ENCODE results near the gene LPCAT2.

DNA sequence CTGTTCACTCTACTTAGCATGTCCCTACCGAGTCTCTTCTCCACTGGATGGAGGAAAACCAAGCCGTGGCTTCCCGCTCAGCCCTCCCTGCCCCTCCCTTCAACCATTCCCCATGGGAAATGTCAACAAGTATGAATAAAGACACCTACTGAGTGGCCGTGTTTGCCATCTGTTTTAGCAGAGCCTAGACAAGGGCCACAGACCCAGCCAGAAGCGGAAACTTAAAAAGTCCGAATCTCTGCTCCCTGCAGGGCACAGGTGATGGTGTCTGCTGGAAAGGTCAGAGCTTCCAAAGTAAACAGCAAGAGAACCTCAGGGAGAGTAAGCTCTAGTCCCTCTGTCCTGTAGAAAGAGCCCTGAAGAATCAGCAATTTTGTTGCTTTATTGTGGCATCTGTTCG is 2.8 kb upstream of the LPCAT2 start:
- TF ChIP-seq, protein P1, sequence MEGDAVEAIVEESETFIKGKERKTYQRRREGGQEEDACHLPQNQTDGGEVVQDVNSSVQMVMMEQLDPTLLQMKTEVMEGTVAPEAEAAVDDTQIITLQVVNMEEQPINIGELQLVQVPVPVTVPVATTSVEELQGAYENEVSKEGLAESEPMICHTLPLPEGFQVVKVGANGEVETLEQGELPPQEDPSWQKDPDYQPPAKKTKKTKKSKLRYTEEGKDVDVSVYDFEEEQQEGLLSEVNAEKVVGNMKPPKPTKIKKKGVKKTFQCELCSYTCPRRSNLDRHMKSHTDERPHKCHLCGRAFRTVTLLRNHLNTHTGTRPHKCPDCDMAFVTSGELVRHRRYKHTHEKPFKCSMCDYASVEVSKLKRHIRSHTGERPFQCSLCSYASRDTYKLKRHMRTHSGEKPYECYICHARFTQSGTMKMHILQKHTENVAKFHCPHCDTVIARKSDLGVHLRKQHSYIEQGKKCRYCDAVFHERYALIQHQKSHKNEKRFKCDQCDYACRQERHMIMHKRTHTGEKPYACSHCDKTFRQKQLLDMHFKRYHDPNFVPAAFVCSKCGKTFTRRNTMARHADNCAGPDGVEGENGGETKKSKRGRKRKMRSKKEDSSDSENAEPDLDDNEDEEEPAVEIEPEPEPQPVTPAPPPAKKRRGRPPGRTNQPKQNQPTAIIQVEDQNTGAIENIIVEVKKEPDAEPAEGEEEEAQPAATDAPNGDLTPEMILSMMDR (IDR thresholded peaks at IDR 0.05): no peak
- TF ChIP-seq POLR2A (IDR thresholded peaks at IDR 0.05): no peak
- TF ChIP-seq POLR2AphosphoS5 (IDR thresholded peaks at IDR 0.05): no peak
